Stimulated activated CD8-positive, alpha-beta memory T cell treated with anti-CD3 and anti-CD28 coated beads, Interleukin-4, amount 100 ng/mL, for 48 hours (primary cell): ENCODE data around the gene INPP5A.
"Not testable (repeated sequence)": the region's sequence is repeated elsewhere in the genome, so short reads cannot be mapped to it uniquely, and the experiment has no call there.

Experiments
- DNase-seq: peaks from one replicate; pipeline ENCODE4 v3.0.0-alpha.2; 2020

INPP5A gene

GRCh38 chr10:132811891-132812481, 274.4 kb downstream of the INPP5A start:
- DNase-seq: no peak

- DNase-seq: no peak
Measured at GRCh38 chr10:132812520-132812919, 274.9 kb downstream of the INPP5A start.

- DNase-seq: no peak
Measured at GRCh38 chr10:132813001-132813401, 275.4 kb downstream of the INPP5A start.

GRCh38 chr10:132813560-132814468, 276.2 kb downstream of the INPP5A start:
- DNase-seq: no peak

GRCh38 chr10:132814469-132814856, 276.9 kb downstream of the INPP5A start:
- DNase-seq: no peak

GRCh38 chr10:132815168-132815857, 277.7 kb downstream of the INPP5A start:
- no peak for DNase-seq

GRCh38 chr10:132816718-132817117, 279.1 kb downstream of the INPP5A start:
- DNase-seq: no peak

GRCh38 chr10:132817701-132818211, 280.2 kb downstream of the INPP5A start:
- no peak for DNase-seq

GRCh38 chr10:132820056-132820455, 282.5 kb downstream of the INPP5A start:
- no peak for DNase-seq

GRCh38 chr10:132825783-132826523, 288.4 kb downstream of the INPP5A start:
- not testable (repeated sequence) for DNase-seq

- no peak for DNase-seq
Measured at GRCh38 chr10:132826524-132827422, 289.2 kb downstream of the INPP5A start.

GRCh38 chr10:132827423-132827789, 289.8 kb downstream of the INPP5A start:
- DNase-seq: no peak

- no peak for DNase-seq
Measured at GRCh38 chr10:132827861-132828539, 290.4 kb downstream of the INPP5A start.

GRCh38 chr10:132828681-132829080, 291.1 kb downstream of the INPP5A start:
- no peak for DNase-seq

GRCh38 chr10:132829403-132829802, 291.8 kb downstream of the INPP5A start:
- no peak for DNase-seq

- no peak for DNase-seq
Measured at GRCh38 chr10:132832186-132832969, 294.8 kb downstream of the INPP5A start.
